ENCODE measurements around the gene GBGT1. TPM values are rescaled to one million over a fixed set of nuclear protein-coding genes. Genes with fewer than 3 reads are reported as not detected.

The GBGT1 gene
- total and polyA plus RNA-seq, 4 donors, result 2.8 to 28.9 (median 9.2) TPM

- intact Hi-C loops (cut with DNase I), result no loop called here
- no peak overlapping the region for H3K4me3 ChIP-seq (ENCODE audit: low read length in 2 of 2)
- no peaks in the 10 kb centered on the region for H3K27me3 ChIP-seq (ENCODE audit: control insufficient read depth in 1 of 2, insufficient read depth in 2 of 2, low read length in 1 of 2)
- ATAC-seq (ENCODE audit: low FRiP score), result peak; percentile 24
- no peaks in the 10 kb centered on the region for H3K36me3 ChIP-seq (ENCODE audit: control insufficient read depth in 1 of 2, insufficient read depth in 2 of 2, low read length in 1 of 2)
- no peaks in the 10 kb centered on the region for H3K4me1 ChIP-seq (ENCODE audit: control insufficient read depth in 1 of 2, insufficient read depth in 2 of 2, low read length in 2 of 2)
- WGBS, 2 donors, result 18 to 23% methylated on average over 8 of the region's 8 CpGs
- no peak overlapping the region for H3K27ac ChIP-seq (ENCODE audit: low read depth in 1 of 2, low read length in 2 of 2)
- H3K9me3 ChIP-seq (ENCODE audit: control insufficient read depth, low read length), result no peaks in the 10 kb centered on the region
- peak; percentile 80 to 91 for DNase-seq
These were observed 28.5 kb downstream of the GBGT1 start for GRCh38 chr9:133135146-133135745.

GRCh38 chr9:133134388-133135145 is 29.1 kb downstream of the GBGT1 start:
- no peak overlapping the region for H3K4me3 ChIP-seq (ENCODE audit: low read length in 2 of 2)
- H3K36me3 ChIP-seq (ENCODE audit: control insufficient read depth in 1 of 2, insufficient read depth in 2 of 2, low read length in 1 of 2), result no peaks in the 10 kb centered on the region
- no peaks in the 10 kb centered on the region for H3K4me1 ChIP-seq (ENCODE audit: control insufficient read depth in 1 of 2, insufficient read depth in 2 of 2, low read length in 2 of 2)
- intact Hi-C loops (cut with DNase I), result no loop called here
- no peaks in the 10 kb centered on the region for H3K9me3 ChIP-seq (ENCODE audit: control insufficient read depth, low read length)
- ATAC-seq (ENCODE audit: low FRiP score), result no peak
- 81 to 85% methylated on average over 11 of the region's 11 CpGs for WGBS, 2 donors
- H3K27ac ChIP-seq (ENCODE audit: low read depth in 1 of 2, low read length in 2 of 2), result no peak overlapping the region
- H3K27me3 ChIP-seq (ENCODE audit: control insufficient read depth in 1 of 2, insufficient read depth in 2 of 2, low read length in 1 of 2), result no peaks in the 10 kb centered on the region
- no peak for DNase-seq

GRCh38 chr9:133133681-133134387 is 29.9 kb downstream of the GBGT1 start:
- no peaks in the 10 kb centered on the region for H3K27me3 ChIP-seq (ENCODE audit: control insufficient read depth in 1 of 2, insufficient read depth in 2 of 2, low read length in 1 of 2)
- WGBS, 2 donors, result 58 to 61% methylated on average over 21 of the region's 21 CpGs
- no peak overlapping the region for H3K27ac ChIP-seq (ENCODE audit: low read depth in 1 of 2, low read length in 2 of 2)
- no peaks in the 10 kb centered on the region for H3K9me3 ChIP-seq (ENCODE audit: control insufficient read depth, low read length)
- no peaks in the 10 kb centered on the region for H3K4me1 ChIP-seq (ENCODE audit: control insufficient read depth in 1 of 2, insufficient read depth in 2 of 2, low read length in 2 of 2)
- H3K36me3 ChIP-seq (ENCODE audit: control insufficient read depth in 1 of 2, insufficient read depth in 2 of 2, low read length in 1 of 2), result no peaks in the 10 kb centered on the region
- H3K4me3 ChIP-seq (ENCODE audit: low read length in 2 of 2), result no peak overlapping the region
- DNase-seq (peak; percentile 92 to 94), ATAC-seq (ENCODE audit: low FRiP score) (peak; percentile 87)
- intact Hi-C loops (cut with DNase I), result no loop called here

- DNase-seq (no peak), ATAC-seq (ENCODE audit: low FRiP score) (no peak)
- H3K4me3 ChIP-seq (ENCODE audit: low read length in 2 of 2), result no peak overlapping the region
- H3K27ac ChIP-seq (ENCODE audit: low read depth in 1 of 2, low read length in 2 of 2), result no peak overlapping the region
- 93 to 94% methylated on average over 16 of the region's 16 CpGs for WGBS, 2 donors
- no peaks in the 10 kb centered on the region for H3K9me3 ChIP-seq (ENCODE audit: control insufficient read depth, low read length)
- intact Hi-C loops (cut with DNase I), result no loop called here
- no peaks in the 10 kb centered on the region for H3K36me3 ChIP-seq (ENCODE audit: control insufficient read depth in 1 of 2, insufficient read depth in 2 of 2, low read length in 1 of 2)
- H3K4me1 ChIP-seq (ENCODE audit: control insufficient read depth in 1 of 2, insufficient read depth in 2 of 2, low read length in 2 of 2), result no peaks in the 10 kb centered on the region
- no peaks in the 10 kb centered on the region for H3K27me3 ChIP-seq (ENCODE audit: control insufficient read depth in 1 of 2, insufficient read depth in 2 of 2, low read length in 1 of 2)
These were observed 31.5 kb downstream of the GBGT1 start for GRCh38 chr9:133132174-133132573.

- DNase-seq (no peak), ATAC-seq (ENCODE audit: low FRiP score) (no peak)
- H3K9me3 ChIP-seq (ENCODE audit: control insufficient read depth, low read length), result no peaks in the 10 kb centered on the region
- WGBS, 2 donors, result 58 to 62% methylated on average over 5 of the region's 5 CpGs
- no peaks in the 10 kb centered on the region for H3K27me3 ChIP-seq (ENCODE audit: control insufficient read depth in 1 of 2, insufficient read depth in 2 of 2, low read length in 1 of 2)
- no peaks in the 10 kb centered on the region for H3K36me3 ChIP-seq (ENCODE audit: control insufficient read depth in 1 of 2, insufficient read depth in 2 of 2, low read length in 1 of 2)
- H3K4me1 ChIP-seq (ENCODE audit: control insufficient read depth in 1 of 2, insufficient read depth in 2 of 2, low read length in 2 of 2), result no peaks in the 10 kb centered on the region
- intact Hi-C loops (cut with DNase I), result no loop called here
- H3K4me3 ChIP-seq (ENCODE audit: low read length in 2 of 2), result no peak overlapping the region
- H3K27ac ChIP-seq (ENCODE audit: low read depth in 1 of 2, low read length in 2 of 2), result no peak overlapping the region
These were observed 32.2 kb downstream of the GBGT1 start for GRCh38 chr9:133131506-133131905.

- intact Hi-C loops (cut with DNase I), result no loop called here
These were observed 32.9 kb downstream of the GBGT1 start for GRCh38 chr9:133130685-133131244.

GRCh38 chr9:133129001-133129795 is 34.5 kb downstream of the GBGT1 start:
- no peak for ATAC-seq (ENCODE audit: low FRiP score)
- no peak for DNase-seq
- Histone ChIP-seq H3K4me1 (ENCODE audit: control insufficient read depth in 1 of 2, insufficient read depth in 2 of 2, low read length in 2 of 2) (no peaks in the 10 kb centered on the region), H3K4me3 (ENCODE audit: low read length in 2 of 2) (no peak overlapping the region), H3K36me3 (ENCODE audit: control insufficient read depth in 1 of 2, insufficient read depth in 2 of 2, low read length in 1 of 2) (no peaks in the 10 kb centered on the region), H3K9me3 (ENCODE audit: control insufficient read depth, low read length) (no peaks in the 10 kb centered on the region), H3K27me3 (ENCODE audit: control insufficient read depth in 1 of 2, insufficient read depth in 2 of 2, low read length in 1 of 2) (no peaks in the 10 kb centered on the region), H3K27ac (ENCODE audit: low read depth in 1 of 2, low read length in 2 of 2) (no peak overlapping the region)
- intact Hi-C loops (cut with DNase I), result no loop called here
- WGBS, 2 donors, result 60 to 71% methylated on average over 28 to 29 of the region's 29 CpGs

More at GRCh38 chr9:133130685-133131244, 32.9 kb downstream of the GBGT1 start:
- WGBS, 2 donors, result 91 to 96% methylated on average over 9 to 10 of the region's 10 CpGs
- no peaks in the 10 kb centered on the region for H3K4me1 ChIP-seq (ENCODE audit: control insufficient read depth in 1 of 2, insufficient read depth in 2 of 2, low read length in 2 of 2)
- no peak for ATAC-seq (ENCODE audit: low FRiP score)
- no peak overlapping the region for H3K27ac ChIP-seq (ENCODE audit: low read depth in 1 of 2, low read length in 2 of 2)
- H3K27me3 ChIP-seq (ENCODE audit: control insufficient read depth in 1 of 2, insufficient read depth in 2 of 2, low read length in 1 of 2), result no peaks in the 10 kb centered on the region
- H3K4me3 ChIP-seq (ENCODE audit: low read length in 2 of 2), result no peak overlapping the region
- no peak for DNase-seq
- H3K36me3 ChIP-seq (ENCODE audit: control insufficient read depth in 1 of 2, insufficient read depth in 2 of 2, low read length in 1 of 2), result no peaks in the 10 kb centered on the region
- H3K9me3 ChIP-seq (ENCODE audit: control insufficient read depth, low read length), result no peaks in the 10 kb centered on the region

- Histone ChIP-seq H3K4me3 (ENCODE audit: low read length in 2 of 2) (no peak overlapping the region), H3K27me3 (ENCODE audit: control insufficient read depth in 1 of 2, insufficient read depth in 2 of 2, low read length in 1 of 2) (no peaks in the 10 kb centered on the region), H3K36me3 (ENCODE audit: control insufficient read depth in 1 of 2, insufficient read depth in 2 of 2, low read length in 1 of 2) (no peaks in the 10 kb centered on the region), H3K27ac (ENCODE audit: low read depth in 1 of 2, low read length in 2 of 2) (no peak overlapping the region), H3K9me3 (ENCODE audit: control insufficient read depth, low read length) (no peaks in the 10 kb centered on the region), H3K4me1 (ENCODE audit: control insufficient read depth in 1 of 2, insufficient read depth in 2 of 2, low read length in 2 of 2) (no peaks in the 10 kb centered on the region)
- no peak for ATAC-seq (ENCODE audit: low FRiP score)
- intact Hi-C loops (cut with DNase I), result no loop called here
- DNase-seq, result no peak
- WGBS, 2 donors, result 89 to 94% methylated on average over 12 to 13 of the region's 13 CpGs
These were observed 35.6 kb downstream of the GBGT1 start for GRCh38 chr9:133128152-133128551.

All from aorta (tissue), 5 donors.